A549 treated with AZD2906 at 1 μM for 4 hours (cell line): Measurements from ENCODE around the gene LYPD6. TPM values are rescaled to one million over a fixed set of nuclear protein-coding genes. Genes with fewer than 3 reads are reported as not detected.

ENCODE experiments used
- total RNA-seq: library from RNA; stranded (reverse); fragments of 200-300 nt; extraction: Qiagen RNA extraction; gene quantifications from 5 replicates; pipeline ENCODE4 v1.2.3, GENCODE V29; 2022

Gene LYPD6, protein sequence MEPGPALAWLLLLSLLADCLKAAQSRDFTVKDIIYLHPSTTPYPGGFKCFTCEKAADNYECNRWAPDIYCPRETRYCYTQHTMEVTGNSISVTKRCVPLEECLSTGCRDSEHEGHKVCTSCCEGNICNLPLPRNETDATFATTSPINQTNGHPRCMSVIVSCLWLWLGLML
- 0.04 to 0.08 TPM (median 0.07 TPM) in 5 replicates for total RNA-seq

GRCh38 chr2:149330127-149331022 lies at the start of gene LYPD6:
TSS of gene LYPD6 (plus strand) at chr2:149330587. CDS start at chr2:149437709, 107,122 bp downstream.

